HepG2 (cell line): ENCODE data around the gene TIMM44. TPM values are rescaled to one million over a fixed set of nuclear protein-coding genes. Genes with fewer than 3 reads are reported as not detected.

Experiments used
- ATF4 ChIP-seq, 2 experiments: fragments of 450-650 bp in 1 of 2; sonication (generic) in 1 of 2; formaldehyde crosslinking; IDR thresholded peaks; 2 replicates each; pipeline versions ENCODE4 v1.5.0 to v1.8.0; 2020 to 2022; ENCODE audit warnings: mild to moderate bottlenecking in 1 of 2, missing genetic modification reagents in 1 of 2
- BRF2 ChIP-seq: sonication (generic); formaldehyde crosslinking; IDR thresholded peaks from 2 replicates; pipeline ENCODE4 v1.8.1; 2022; ENCODE audit warnings: mild to moderate bottlenecking, missing genetic modification reagents
- FOXO1 ChIP-seq: sonication (generic); formaldehyde crosslinking; IDR thresholded peaks from 2 replicates; pipeline ENCODE4 v1.4.0; 2020; ENCODE audit warnings: missing genetic modification reagents
- HIVEP1 ChIP-seq: sonication (generic); formaldehyde crosslinking; IDR thresholded peaks from 2 replicates; pipeline ENCODE4 v1.4.0; 2020; ENCODE audit warnings: mild to moderate bottlenecking, missing genetic modification reagents
- KIAA2018 ChIP-seq: sonication (generic); formaldehyde crosslinking; IDR thresholded peaks from 2 replicates; pipeline ENCODE4 v1.5.0; 2020; ENCODE audit warnings: mild to moderate bottlenecking, missing genetic modification reagents, borderline replicate concordance
- ZBTB34 ChIP-seq: sonication (generic); formaldehyde crosslinking; IDR thresholded peaks from 2 replicates; pipeline ENCODE4 v1.8.0; 2022; ENCODE audit warnings: mild to moderate bottlenecking, missing genetic modification reagents
- ZHX2 ChIP-seq, 2 experiments: sonication (generic) in 1 of 2; formaldehyde crosslinking in 1 of 2; IDR thresholded peaks; 2 replicates each; pipeline versions ENCODE4 v1.6.1 to v1.9.0; 2014 to 2022; ENCODE audit warnings: antibody characterized with exemption in 1 of 2, borderline replicate concordance in 1 of 2, inconsistent platforms in 1 of 2, low read depth in 1 of 2, missing genetic modification reagents in 1 of 2
- polyA plus RNA-seq, 8 experiments: library from polyadenylated mRNA; depleted of rRNA in 3 of 8; stranded (reverse) in 7 of 8; unstranded in 1 of 8; fragments of >200 nt; fragmentation: Illumina TruSeq in 4 of 8; extraction: Trizol in 4 of 8; gene quantifications; 2 replicates each; pipeline versions ENCODE4 v1.2.1 to v1.2.3, GENCODE V29; 2011 to 2016; ENCODE audit warnings: low read depth in 4 of 8, missing spikeins in 1 of 8, mixed read lengths in 1 of 8; ENCODE audit not compliant: insufficient read depth in 1 of 8
- total RNA-seq, 5 experiments: library from RNA; depleted of rRNA; stranded (reverse); fragments of >200 nt; fragmentation: Illumina TruSeq; extraction: Trizol; gene quantifications; 2 replicates each; pipeline ENCODE4 v1.2.3, GENCODE V29; 2016; ENCODE audit warnings: low read depth in 1 of 5

Gene TIMM44
- total and polyA plus RNA-seq, 2 of the 13 experiments (the other 11 are each of a cell fraction or from before 2014, with no cell fraction given), result 42.9 to 72.6 TPM

GRCh38 chr19:7919610-7920518 lies 23.6 kb downstream of the TIMM44 start, which contains the start of gene SNAPC2 (continued):
- TF ChIP-seq FOXO1 (CRISPR knock-in tag) (no peak; the same call in 1 of the 2 replicates), BRF2 (CRISPR knock-in tag) (no peak; the same call in 1 of the 2 replicates), HIVEP1 (no peak), ZHX2 (IDR thresholded peaks at IDR 0.05; ENCODE audit: low read depth) (peak; percentile 63), ZHX2 (CRISPR knock-in tag; IDR thresholded peaks at IDR 0.05; ENCODE audit: borderline replicate concordance) (no peak; the same call in 1 of the 2 replicates), KIAA2018 (CRISPR knock-in tag) (no peak), ATF4 (CRISPR knock-in tag; IDR thresholded peaks at IDR 0.05) (no peak), ZBTB34 (0 out of 2 replicates have a peak, but pooled peaks have one; percentile 63)
